ENCODE results near the gene PSMC6.
"Not testable (repeated sequence)": the region's sequence is repeated elsewhere in the genome, so short reads cannot be mapped to it uniquely, and the experiment has no call there.

Gene PSMC6

GRCh38 chr14:52741865-52742264 is 34.9 kb downstream of the PSMC6 start:
- H3K9me3 ChIP-seq (ENCODE audit: insufficient read depth, low read depth, low read length): no peaks in the 10 kb centered on the region
- no peak overlapping the region for H3K9ac ChIP-seq (ENCODE audit: low read depth, low read length)
- no peak overlapping the region for H3K27ac ChIP-seq (ENCODE audit: low read length)
- no peak overlapping the region for H3K4me3 ChIP-seq (ENCODE audit: low read length)
- H3K4me1 ChIP-seq (ENCODE audit: insufficient read depth, low read length): 0 out of 2 replicates have a peak, but pooled peaks cover 4% of the 10 kb centered on the region
- H3K27me3 ChIP-seq (ENCODE audit: insufficient read depth, low read length): no peaks in the 10 kb centered on the region
- peaks cover 16% of the 10 kb centered on the region for H3K36me3 ChIP-seq (ENCODE audit: insufficient read depth, low read depth, low read length)

GRCh38 chr14:52748647-52749292 is 41.8 kb downstream of the PSMC6 start:
- H3K4me3 ChIP-seq (ENCODE audit: low read length): no peak overlapping the region
- no peak overlapping the region for H3K9ac ChIP-seq (ENCODE audit: low read depth, low read length)
- no peaks in the 10 kb centered on the region for H3K9me3 ChIP-seq (ENCODE audit: insufficient read depth, low read depth, low read length)
- H3K4me1 ChIP-seq (ENCODE audit: insufficient read depth, low read length): no peaks in the 10 kb centered on the region
- H3K27me3 ChIP-seq (ENCODE audit: insufficient read depth, low read length): no peaks in the 10 kb centered on the region
- peaks cover 58% of the 10 kb centered on the region for H3K36me3 ChIP-seq (ENCODE audit: insufficient read depth, low read depth, low read length)
- H3K27ac ChIP-seq (ENCODE audit: low read length): no peak overlapping the region

- Histone ChIP-seq H3K27me3 (ENCODE audit: insufficient read depth, low read length) (no peaks in the 10 kb centered on the region), H3K4me1 (ENCODE audit: insufficient read depth, low read length) (no peaks in the 10 kb centered on the region), H3K9me3 (ENCODE audit: insufficient read depth, low read depth, low read length) (no peaks in the 10 kb centered on the region), H3K4me3 (ENCODE audit: low read length) (no peak overlapping the region), H3K9ac (ENCODE audit: low read depth, low read length) (no peak overlapping the region), H3K27ac (ENCODE audit: low read length) (no peak overlapping the region), H3K36me3 (ENCODE audit: insufficient read depth, low read depth, low read length) (peaks cover 42% of the 10 kb centered on the region)
Observed at GRCh38 chr14:52755607-52756316, 48.8 kb downstream of the PSMC6 start.

GRCh38 chr14:52759145-52759544 is 52.1 kb downstream of the PSMC6 start:
- Histone ChIP-seq H3K4me3 (ENCODE audit: low read length) (no peak overlapping the region), H3K4me1 (ENCODE audit: insufficient read depth, low read length) (no peaks in the 10 kb centered on the region), H3K27ac (ENCODE audit: low read length) (no peak overlapping the region), H3K9ac (ENCODE audit: low read depth, low read length) (no peak overlapping the region), H3K9me3 (ENCODE audit: insufficient read depth, low read depth, low read length) (no peaks in the 10 kb centered on the region), H3K36me3 (ENCODE audit: insufficient read depth, low read depth, low read length) (peaks cover 41% of the 10 kb centered on the region), H3K27me3 (ENCODE audit: insufficient read depth, low read length) (no peaks in the 10 kb centered on the region)

DNA sequence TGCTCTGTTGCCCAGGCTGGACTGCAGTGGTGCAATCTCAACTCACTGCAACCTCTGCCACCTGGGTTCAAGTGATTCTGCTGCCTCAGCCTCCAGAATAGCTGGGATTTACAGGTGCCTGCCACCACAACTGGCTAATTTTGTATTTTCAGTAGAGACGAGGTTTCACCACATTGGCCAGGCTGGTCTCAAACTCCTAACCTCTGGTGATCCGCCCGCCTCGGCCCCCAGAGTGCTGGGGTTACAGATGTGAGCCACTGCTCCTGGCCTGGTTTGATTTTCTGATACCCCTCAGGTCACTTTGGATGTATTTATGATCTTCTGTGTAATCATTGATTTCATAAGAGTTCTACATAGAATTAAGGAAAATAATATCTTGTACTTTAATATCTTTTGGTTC is 55.9 kb downstream of the PSMC6 start:
- H3K36me3 ChIP-seq (ENCODE audit: insufficient read depth, low read depth, low read length): peaks cover 47% of the 10 kb centered on the region
- not testable (repeated sequence) for H3K9me3 ChIP-seq (ENCODE audit: insufficient read depth, low read depth, low read length); H3K4me3 ChIP-seq (ENCODE audit: low read length); H3K27me3 ChIP-seq (ENCODE audit: insufficient read depth, low read length); H3K27ac ChIP-seq (ENCODE audit: low read length); H3K4me1 ChIP-seq (ENCODE audit: insufficient read depth, low read length); H3K9ac ChIP-seq (ENCODE audit: low read depth, low read length)

GRCh38 chr14:52767058-52767833 is 60.2 kb downstream of the PSMC6 start:
- Histone ChIP-seq H3K9me3 (ENCODE audit: insufficient read depth, low read depth, low read length) (no peaks in the 10 kb centered on the region), H3K27me3 (ENCODE audit: insufficient read depth, low read length) (no peaks in the 10 kb centered on the region), H3K27ac (ENCODE audit: low read length) (no peak overlapping the region), H3K9ac (ENCODE audit: low read depth, low read length) (no peak overlapping the region), H3K4me3 (ENCODE audit: low read length) (no peak overlapping the region), H3K36me3 (ENCODE audit: insufficient read depth, low read depth, low read length) (peaks cover 53% of the 10 kb centered on the region), H3K4me1 (ENCODE audit: insufficient read depth, low read length) (no peaks in the 10 kb centered on the region)

GRCh38 chr14:52769887-52770286 is 62.9 kb downstream of the PSMC6 start:
- peaks cover 74% of the 10 kb centered on the region for H3K36me3 ChIP-seq (ENCODE audit: insufficient read depth, low read depth, low read length)
- no peaks in the 10 kb centered on the region for H3K9me3 ChIP-seq (ENCODE audit: insufficient read depth, low read depth, low read length)
- no peak overlapping the region for H3K4me3 ChIP-seq (ENCODE audit: low read length)
- H3K9ac ChIP-seq (ENCODE audit: low read depth, low read length): no peak overlapping the region
- H3K4me1 ChIP-seq (ENCODE audit: insufficient read depth, low read length): no peaks in the 10 kb centered on the region
- no peaks in the 10 kb centered on the region for H3K27me3 ChIP-seq (ENCODE audit: insufficient read depth, low read length)
- H3K27ac ChIP-seq (ENCODE audit: low read length): no peak overlapping the region

DNA sequence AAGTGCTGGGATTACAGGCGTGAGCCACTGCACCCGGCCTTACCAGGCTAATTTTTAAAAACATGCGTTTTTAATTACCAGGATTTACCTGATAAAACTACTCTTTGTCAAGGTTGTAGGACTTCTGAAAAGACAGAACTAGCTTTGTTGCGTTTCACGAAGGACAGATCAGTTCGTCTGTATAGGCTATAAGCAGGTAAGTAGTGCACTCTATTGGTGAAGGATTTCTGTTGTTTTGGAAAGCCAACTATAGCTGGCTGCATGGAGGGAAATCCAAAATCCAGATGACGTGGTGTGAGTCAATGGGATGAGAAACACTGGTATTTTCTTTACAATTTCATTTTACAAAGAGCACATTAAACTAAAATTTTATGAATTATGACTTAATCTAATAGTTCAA is 69.8 kb downstream of the PSMC6 start:
- no peak overlapping the region for H3K9ac ChIP-seq (ENCODE audit: low read depth, low read length)
- H3K4me1 ChIP-seq (ENCODE audit: insufficient read depth, low read length): no peaks in the 10 kb centered on the region
- no peak overlapping the region for H3K4me3 ChIP-seq (ENCODE audit: low read length)
- H3K27ac ChIP-seq (ENCODE audit: low read length): no peak overlapping the region
- no peaks in the 10 kb centered on the region for H3K9me3 ChIP-seq (ENCODE audit: insufficient read depth, low read depth, low read length)
- no peaks in the 10 kb centered on the region for H3K27me3 ChIP-seq (ENCODE audit: insufficient read depth, low read length)
- H3K36me3 ChIP-seq (ENCODE audit: insufficient read depth, low read depth, low read length): peaks cover 86% of the 10 kb centered on the region

All from iPS-20b (cell line).